WTC11 (cell line): Measurements from ENCODE around the gene HPDL. TPM values are rescaled to one million over a fixed set of nuclear protein-coding genes. Genes with fewer than 3 reads are reported as not detected.

Experiments
- AR ChIP-seq: fragments of 250-450 bp; sonication (Bioruptor Pico); IDR thresholded peaks from 2 replicates; pipeline ENCODE4 v1.9.0; 2021; ENCODE audit warnings: mild to moderate bottlenecking
- ATF1 ChIP-seq: sonication (generic); formaldehyde crosslinking; IDR thresholded peaks from 2 replicates; pipeline ENCODE4 v1.8.1; 2023; ENCODE audit warnings: mild to moderate bottlenecking, moderate library complexity, missing genetic modification reagents
- EMX1 ChIP-seq: fragments of 250-450 bp; sonication (Bioruptor Pico); IDR thresholded peaks from 2 replicates; pipeline ENCODE4 v1.8.0; 2021; ENCODE audit warnings: mild to moderate bottlenecking
- ETV6 ChIP-seq: sonication (generic); formaldehyde crosslinking; IDR thresholded peaks from 2 replicates; pipeline ENCODE4 v1.8.1; 2022; ENCODE audit warnings: mild to moderate bottlenecking, missing genetic modification reagents
- FOXK1 ChIP-seq: sonication (generic); formaldehyde crosslinking; IDR thresholded peaks from 2 replicates; pipeline ENCODE4 v1.8.0; 2022; ENCODE audit warnings: mild to moderate bottlenecking, moderate library complexity, missing genetic modification reagents
- GABPB1 ChIP-seq: sonication (generic); formaldehyde crosslinking; IDR thresholded peaks from 2 replicates; pipeline ENCODE4 v1.8.1; 2023; ENCODE audit warnings: mild to moderate bottlenecking, missing genetic modification reagents
- GRHL2 ChIP-seq: fragments of 250-450 bp; sonication (Bioruptor Pico); IDR thresholded peaks from 2 replicates; pipeline ENCODE4 v1.8.0; 2022; ENCODE audit warnings: mild to moderate bottlenecking, moderate library complexity; ENCODE audit not compliant: insufficient replicate concordance, severe bottlenecking
- HMGXB4 ChIP-seq: sonication (generic); formaldehyde crosslinking; IDR thresholded peaks from 2 replicates; pipeline ENCODE4 v1.8.1; 2023; ENCODE audit warnings: mild to moderate bottlenecking, moderate library complexity, missing genetic modification reagents
- JAZF1 ChIP-seq: fragments of 250-450 bp; sonication (Bioruptor Pico); IDR thresholded peaks from 2 replicates; pipeline ENCODE4 v1.9.0; 2021; ENCODE audit warnings: moderate library complexity, mild to moderate bottlenecking, inconsistent platforms
- KAT7 ChIP-seq: sonication (generic); formaldehyde crosslinking; IDR thresholded peaks from 2 replicates; pipeline ENCODE4 v1.8.1; 2023; ENCODE audit warnings: missing genetic modification reagents, mild to moderate bottlenecking, borderline replicate concordance
- NFE2L1 ChIP-seq: sonication (generic); formaldehyde crosslinking; IDR thresholded peaks from 2 replicates; pipeline ENCODE4 v1.8.1; 2023; ENCODE audit warnings: missing genetic modification reagents
- PRDM15 ChIP-seq: sonication (generic); formaldehyde crosslinking; IDR thresholded peaks from 2 replicates; pipeline ENCODE4 v1.8.0; 2022; ENCODE audit warnings: missing genetic modification reagents
- PRRX2 ChIP-seq: fragments of 250-450 bp; sonication (Bioruptor Pico); IDR thresholded peaks from 2 replicates; pipeline ENCODE4 v1.8.0; 2021; ENCODE audit warnings: mild to moderate bottlenecking
- SMAD3 ChIP-seq: sonication (generic); formaldehyde crosslinking; IDR thresholded peaks from 2 replicates; pipeline ENCODE4 v1.8.0; 2022; ENCODE audit warnings: missing genetic modification reagents, mild to moderate bottlenecking, borderline replicate concordance
- SOX15 ChIP-seq: fragments of 250-450 bp; sonication (Bioruptor Pico); IDR thresholded peaks from 2 replicates; pipeline ENCODE4 v1.9.0; 2021; ENCODE audit warnings: mild to moderate bottlenecking
- SP1 ChIP-seq: sonication (generic); formaldehyde crosslinking; conservative IDR thresholded peaks from 2 replicates; pipeline ENCODE4 v1.8.1; 2022; ENCODE audit warnings: missing genetic modification reagents
- TEAD1 ChIP-seq: sonication (generic); formaldehyde crosslinking; IDR thresholded peaks from 2 replicates; pipeline ENCODE4 v1.8.0; 2022; ENCODE audit warnings: mild to moderate bottlenecking, missing genetic modification reagents
- ZBTB21 ChIP-seq: sonication (generic); formaldehyde crosslinking; IDR thresholded peaks from 2 replicates; pipeline ENCODE4 v1.8.1; 2023; ENCODE audit warnings: mild to moderate bottlenecking, missing genetic modification reagents, borderline replicate concordance
- ZNF138 ChIP-seq: sonication (generic); formaldehyde crosslinking; conservative IDR thresholded peaks from 2 replicates; pipeline ENCODE4 v1.8.1; 2022; ENCODE audit warnings: mild to moderate bottlenecking, moderate library complexity, missing genetic modification reagents
- ZNF263 ChIP-seq: sonication (generic); formaldehyde crosslinking; IDR thresholded peaks from 2 replicates; pipeline ENCODE4 v1.8.1; 2022; ENCODE audit warnings: low read depth, mild to moderate bottlenecking, moderate library complexity, missing genetic modification reagents
- total RNA-seq: library from RNA; stranded (reverse); gene quantifications from 3 replicates; pipeline ENCODE4 v1.2.3, GENCODE V29; 2021
- TF ChIP-seq, protein P1 (sequence below): sonication (generic); formaldehyde crosslinking; IDR thresholded peaks from 2 replicates; pipeline ENCODE4 v1.8.0; 2023; ENCODE audit warnings: mild to moderate bottlenecking, missing genetic modification reagents
- TF ChIP-seq, protein P2 (sequence below): fragments of 250-450 bp; sonication (Bioruptor Pico); IDR thresholded peaks from 2 replicates; pipeline ENCODE4 v1.8.0; 2021; ENCODE audit warnings: mild to moderate bottlenecking
- TF ChIP-seq, protein P3 (sequence below): sonication (generic); formaldehyde crosslinking; IDR thresholded peaks from 2 replicates; pipeline ENCODE4 v1.8.0; 2023; ENCODE audit warnings: missing genetic modification reagents
- TF ChIP-seq, protein P4 (sequence below): sonication (generic); formaldehyde crosslinking; IDR thresholded peaks from 2 replicates; pipeline ENCODE4 v1.8.1; 2023; ENCODE audit warnings: mild to moderate bottlenecking, missing genetic modification reagents, moderate library complexity

Gene HPDL
- total RNA-seq, 1 experiment from 2014 or later: 44.0 TPM

GRCh38 chr1:45326627-45327623 lies at the start of gene HPDL (continued):
- TF ChIP-seq, protein P1, sequence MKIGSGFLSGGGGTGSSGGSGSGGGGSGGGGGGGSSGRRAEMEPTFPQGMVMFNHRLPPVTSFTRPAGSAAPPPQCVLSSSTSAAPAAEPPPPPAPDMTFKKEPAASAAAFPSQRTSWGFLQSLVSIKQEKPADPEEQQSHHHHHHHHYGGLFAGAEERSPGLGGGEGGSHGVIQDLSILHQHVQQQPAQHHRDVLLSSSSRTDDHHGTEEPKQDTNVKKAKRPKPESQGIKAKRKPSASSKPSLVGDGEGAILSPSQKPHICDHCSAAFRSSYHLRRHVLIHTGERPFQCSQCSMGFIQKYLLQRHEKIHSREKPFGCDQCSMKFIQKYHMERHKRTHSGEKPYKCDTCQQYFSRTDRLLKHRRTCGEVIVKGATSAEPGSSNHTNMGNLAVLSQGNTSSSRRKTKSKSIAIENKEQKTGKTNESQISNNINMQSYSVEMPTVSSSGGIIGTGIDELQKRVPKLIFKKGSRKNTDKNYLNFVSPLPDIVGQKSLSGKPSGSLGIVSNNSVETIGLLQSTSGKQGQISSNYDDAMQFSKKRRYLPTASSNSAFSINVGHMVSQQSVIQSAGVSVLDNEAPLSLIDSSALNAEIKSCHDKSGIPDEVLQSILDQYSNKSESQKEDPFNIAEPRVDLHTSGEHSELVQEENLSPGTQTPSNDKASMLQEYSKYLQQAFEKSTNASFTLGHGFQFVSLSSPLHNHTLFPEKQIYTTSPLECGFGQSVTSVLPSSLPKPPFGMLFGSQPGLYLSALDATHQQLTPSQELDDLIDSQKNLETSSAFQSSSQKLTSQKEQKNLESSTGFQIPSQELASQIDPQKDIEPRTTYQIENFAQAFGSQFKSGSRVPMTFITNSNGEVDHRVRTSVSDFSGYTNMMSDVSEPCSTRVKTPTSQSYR (CRISPR knock-in tag): peak; percentile 91
- TF ChIP-seq FOXK1 (peak; percentile 37; the same call in 1 of the 2 replicates), SOX15 (CRISPR knock-in tag) (no peak), ZBTB21 (peak; percentile 51; the same call in 1 of the 2 replicates), JAZF1 (no peak), AR (CRISPR knock-in tag) (no peak), ATF1 (CRISPR knock-in tag) (peak; percentile 54; the same call in 1 of the 2 replicates), GRHL2 (CRISPR knock-in tag) (no peak), NFE2L1 (CRISPR knock-in tag) (peak; percentile 76; the same call in 1 of the 2 replicates), EMX1 (0 out of 2 replicates have a peak, but pooled peaks have one; percentile 12), PRRX2 (CRISPR knock-in tag) (no peak), ZNF263 (CRISPR knock-in tag) (no peak), PRDM15 (CRISPR knock-in tag) (no peak), HMGXB4 (CRISPR knock-in tag) (peak; percentile 89), SP1 (CRISPR knock-in tag) (peak; percentile 82), GABPB1 (CRISPR knock-in tag) (no peak), TEAD1 (peak; percentile 48), ETV6 (peak; percentile 73; the same call in 1 of the 2 replicates), ZNF138 (no peak), KAT7 (CRISPR knock-in tag) (no peak), SMAD3 (CRISPR knock-in tag) (peak; percentile 87; the same call in 1 of the 2 replicates)
- TF ChIP-seq, protein P2, sequence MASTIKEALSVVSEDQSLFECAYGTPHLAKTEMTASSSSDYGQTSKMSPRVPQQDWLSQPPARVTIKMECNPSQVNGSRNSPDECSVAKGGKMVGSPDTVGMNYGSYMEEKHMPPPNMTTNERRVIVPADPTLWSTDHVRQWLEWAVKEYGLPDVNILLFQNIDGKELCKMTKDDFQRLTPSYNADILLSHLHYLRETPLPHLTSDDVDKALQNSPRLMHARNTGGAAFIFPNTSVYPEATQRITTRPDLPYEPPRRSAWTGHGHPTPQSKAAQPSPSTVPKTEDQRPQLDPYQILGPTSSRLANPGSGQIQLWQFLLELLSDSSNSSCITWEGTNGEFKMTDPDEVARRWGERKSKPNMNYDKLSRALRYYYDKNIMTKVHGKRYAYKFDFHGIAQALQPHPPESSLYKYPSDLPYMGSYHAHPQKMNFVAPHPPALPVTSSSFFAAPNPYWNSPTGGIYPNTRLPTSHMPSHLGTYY (CRISPR knock-in tag): 0 out of 2 replicates have a peak, but pooled peaks have one; percentile 42
- TF ChIP-seq, protein P3, sequence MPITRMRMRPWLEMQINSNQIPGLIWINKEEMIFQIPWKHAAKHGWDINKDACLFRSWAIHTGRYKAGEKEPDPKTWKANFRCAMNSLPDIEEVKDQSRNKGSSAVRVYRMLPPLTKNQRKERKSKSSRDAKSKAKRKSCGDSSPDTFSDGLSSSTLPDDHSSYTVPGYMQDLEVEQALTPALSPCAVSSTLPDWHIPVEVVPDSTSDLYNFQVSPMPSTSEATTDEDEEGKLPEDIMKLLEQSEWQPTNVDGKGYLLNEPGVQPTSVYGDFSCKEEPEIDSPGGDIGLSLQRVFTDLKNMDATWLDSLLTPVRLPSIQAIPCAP: no peak; the same call in 1 of the 2 replicates
- TF ChIP-seq, protein P4, sequence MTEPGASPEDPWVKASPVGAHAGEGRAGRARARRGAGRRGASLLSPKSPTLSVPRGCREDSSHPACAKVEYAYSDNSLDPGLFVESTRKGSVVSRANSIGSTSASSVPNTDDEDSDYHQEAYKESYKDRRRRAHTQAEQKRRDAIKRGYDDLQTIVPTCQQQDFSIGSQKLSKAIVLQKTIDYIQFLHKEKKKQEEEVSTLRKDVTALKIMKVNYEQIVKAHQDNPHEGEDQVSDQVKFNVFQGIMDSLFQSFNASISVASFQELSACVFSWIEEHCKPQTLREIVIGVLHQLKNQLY (CRISPR knock-in tag): peak; percentile 88; the same call in 1 of the 2 replicates
